Duodenal mucosa (tissue), 2 donors: Measurements from ENCODE around the gene P4HTM.

ENCODE experiments used
- H3K27ac ChIP-seq: one replicate; pipeline ENCODE4 v1.7.0; 2013; ENCODE audit warnings: low read depth, low read length
- H3K27me3 ChIP-seq, 2 donors: one replicate each; pipeline ENCODE4 v1.7.0; 2013; ENCODE audit warnings: low read length in 2 of 2, control low read depth in 1 of 2; ENCODE audit not compliant: insufficient read depth in 2 of 2, control insufficient read depth in 1 of 2
- H3K36me3 ChIP-seq, 2 donors: one replicate each; pipeline ENCODE4 v1.7.0; 2013; ENCODE audit warnings: low read length in 2 of 2, control low read depth in 1 of 2; ENCODE audit not compliant: insufficient read depth in 2 of 2, control insufficient read depth in 1 of 2
- H3K4me1 ChIP-seq, 2 donors: one replicate each; pipeline ENCODE4 v1.7.0; 2013; ENCODE audit warnings: low read length in 2 of 2, control low read depth in 1 of 2; ENCODE audit not compliant: insufficient read depth in 2 of 2, control insufficient read depth in 1 of 2
- H3K4me3 ChIP-seq, 2 donors: one replicate each; pipeline ENCODE4 v1.7.0; 2013; ENCODE audit warnings: low read length in 2 of 2, low read depth in 1 of 2
- H3K9ac ChIP-seq, 2 donors: one replicate each; pipeline ENCODE4 v1.7.0; 2013; ENCODE audit warnings: low read length in 2 of 2, low read depth in 1 of 2
- H3K9me3 ChIP-seq, 2 donors: one replicate each; pipeline ENCODE4 v1.7.0; 2013; ENCODE audit warnings: low read length in 2 of 2, control low read depth in 1 of 2; ENCODE audit not compliant: control insufficient read depth in 1 of 2

Gene P4HTM

DNA sequence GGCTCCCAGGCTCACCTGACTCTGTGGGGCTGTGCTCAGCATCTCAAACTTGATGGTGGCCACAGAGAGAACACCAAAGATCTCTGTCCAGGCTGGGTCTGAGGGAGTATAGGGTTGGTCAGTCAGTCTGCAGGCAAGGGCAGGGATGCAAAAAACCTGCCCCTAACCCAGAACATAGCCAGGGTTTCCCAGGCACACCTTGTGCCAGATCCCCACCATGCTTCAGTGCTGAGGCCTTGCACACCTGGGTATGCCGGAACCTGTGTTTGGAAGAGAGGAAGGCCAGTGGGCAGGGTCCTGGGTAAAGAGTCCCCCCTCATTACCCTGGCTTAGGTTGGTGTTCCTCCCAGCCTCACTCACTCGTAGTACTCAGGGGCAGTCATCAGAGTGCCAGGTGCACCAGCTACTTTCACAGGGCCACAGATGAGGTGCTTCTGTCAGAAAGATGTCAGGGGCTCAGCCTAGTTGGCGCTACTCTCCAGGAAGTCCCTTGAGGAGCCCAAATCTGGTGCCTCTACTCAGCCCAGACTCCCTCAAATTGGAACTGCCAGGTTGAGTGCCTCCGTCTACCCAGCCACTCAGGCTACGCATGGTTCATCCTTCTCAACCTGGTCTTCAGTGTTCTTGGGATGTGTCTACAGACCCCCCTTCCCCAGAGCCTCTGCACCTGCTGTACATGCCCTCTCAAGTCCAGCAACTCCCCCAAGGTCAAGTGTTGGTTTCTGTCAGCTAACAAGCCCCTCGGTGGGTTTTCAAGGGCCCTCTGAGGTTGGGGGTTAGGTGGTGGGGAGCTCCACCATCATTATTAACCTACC is 26.6 kb downstream of the P4HTM start:
- Histone ChIP-seq H3K27me3 (no peaks in the 10 kb centered on the region), H3K27ac (no peak overlapping the region), H3K4me3 (no peak overlapping the region), H3K4me1 (peaks cover 17 to 32% of the 10 kb centered on the region in 2 donors), H3K9ac (no peak overlapping the region), H3K9me3 (no peaks in the 10 kb centered on the region), H3K36me3 (peaks cover 20 to 53% of the 10 kb centered on the region in 2 donors)

DNA sequence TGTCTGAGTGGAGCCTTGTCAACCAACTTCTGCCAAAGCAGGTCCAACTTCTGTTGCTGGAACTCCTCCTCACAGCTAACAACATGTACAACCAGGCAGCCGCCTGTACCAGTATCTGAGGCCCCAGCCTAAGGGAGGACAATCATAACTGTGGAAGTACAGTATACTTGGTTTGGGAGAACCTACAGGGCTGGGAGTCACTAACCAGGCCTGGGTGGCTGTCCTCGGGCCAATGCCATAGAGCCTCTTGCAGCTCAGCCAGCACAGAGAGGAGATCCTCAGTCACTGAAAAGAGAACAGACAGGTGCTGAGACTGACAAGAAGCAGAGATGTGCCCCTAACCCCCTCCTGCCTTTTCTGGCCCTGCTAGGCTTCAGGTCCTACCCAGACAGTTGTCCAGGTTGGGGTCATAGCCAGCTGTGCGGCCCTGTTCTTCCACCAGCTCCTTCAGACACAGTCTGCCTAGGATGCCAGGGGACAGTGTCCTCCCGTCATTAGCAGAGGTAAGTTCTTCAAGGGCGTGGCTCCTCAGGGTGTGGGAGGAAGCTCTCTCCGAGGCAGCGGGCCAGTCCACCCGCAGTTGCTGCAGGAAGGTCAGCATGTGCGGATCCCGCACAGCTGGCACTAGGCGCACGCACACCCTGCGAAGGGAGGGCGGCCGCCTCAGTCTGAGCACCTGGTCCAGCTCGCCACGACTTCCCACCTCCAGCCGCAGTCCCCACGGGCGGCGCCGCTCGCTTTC is 27.4 kb downstream of the P4HTM start:
- Histone ChIP-seq H3K27me3 (no peaks in the 10 kb centered on the region), H3K4me1 (peaks cover 17 to 33% of the 10 kb centered on the region in 2 donors), H3K36me3 (peaks cover 20 to 45% of the 10 kb centered on the region in 2 donors), H3K9ac (peak overlapping the region; percentile 58 to 70), H3K4me3 (peak overlapping the region; percentile 82 to 89), H3K27ac (peak overlapping the region; percentile 42), H3K9me3 (no peaks in the 10 kb centered on the region)

DNA sequence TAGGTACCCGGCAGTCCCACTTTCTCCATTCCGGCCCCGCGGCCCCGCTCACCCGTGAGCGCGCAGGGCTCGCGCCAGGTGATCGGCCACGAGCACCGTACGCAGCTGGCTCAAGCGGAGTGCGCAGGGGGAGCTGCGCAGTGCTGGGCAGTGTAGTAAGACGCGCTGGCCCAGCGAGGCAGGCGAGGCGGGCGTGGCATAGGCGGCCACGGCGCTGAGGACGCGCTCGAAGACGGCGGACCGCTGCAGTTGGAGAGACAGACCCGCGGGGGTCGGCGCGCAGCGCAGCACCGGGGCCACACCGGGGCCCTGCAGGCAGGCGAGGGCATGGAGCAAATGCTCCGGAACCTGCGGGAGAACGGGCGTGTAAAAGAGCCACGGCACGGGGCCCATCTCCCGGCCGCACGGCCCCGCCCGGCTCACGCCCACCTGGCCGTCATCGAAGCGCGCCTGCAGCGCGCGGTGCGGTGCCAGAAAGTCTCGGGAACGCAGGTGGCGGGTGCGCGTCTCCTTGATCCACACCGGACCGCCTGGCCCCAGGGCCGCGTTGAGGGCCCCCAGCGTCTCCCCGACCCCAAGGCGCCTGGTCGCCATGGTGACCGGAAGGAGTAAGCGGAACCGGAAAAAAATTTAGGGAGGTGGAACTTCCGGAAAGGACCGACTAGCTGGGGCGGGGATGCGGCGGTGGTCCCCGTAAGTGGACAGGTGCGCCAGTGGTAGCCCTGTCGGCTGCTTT is 28.1 kb downstream of the P4HTM start, which contains the start of gene DALRD3:
Gene DALRD3, minus strand, starts transcription at position 610 of the 736 bp plus-strand sequence. Its CDS starts 16 bp downstream, at position 594.
- Histone ChIP-seq H3K27me3 (no peaks in the 10 kb centered on the region), H3K9me3 (no peaks in the 10 kb centered on the region), H3K27ac (peak within 1 kb of the TSS; percentile 61), H3K36me3 (peaks cover 20 to 38% of the 10 kb centered on the region in 2 donors), H3K4me1 (peaks cover 24 to 40% of the 10 kb centered on the region in 2 donors), H3K4me3 (peak within 1 kb of the TSS; percentile 82 to 89), H3K9ac (peak within 1 kb of the TSS; percentile 58 to 70)

GRCh38 chr3:49018707-49019006 is 28.6 kb downstream of the P4HTM start:
- peaks cover 26 to 45% of the 10 kb centered on the region in 2 donors for H3K4me1 ChIP-seq
- no peaks in the 10 kb centered on the region for H3K9me3 ChIP-seq
- H3K36me3 ChIP-seq, result peaks cover 17 to 33% of the 10 kb centered on the region in 2 donors
- H3K9ac ChIP-seq, result peak overlapping the region; percentile 58 to 70
- peak overlapping the region; percentile 82 to 89 for H3K4me3 ChIP-seq
- H3K27ac ChIP-seq, result peak overlapping the region; percentile 61
- H3K27me3 ChIP-seq, result no peaks in the 10 kb centered on the region

- H3K4me1 ChIP-seq, result peaks cover 26 to 53% of the 10 kb centered on the region in 2 donors
- H3K36me3 ChIP-seq, result peaks cover 21 to 33% of the 10 kb centered on the region in 2 donors
- H3K9ac ChIP-seq, result peak overlapping the region; percentile 97
- H3K4me3 ChIP-seq, result peak overlapping the region; percentile 91 to 95
- no peaks in the 10 kb centered on the region for H3K9me3 ChIP-seq
- no peaks in the 10 kb centered on the region for H3K27me3 ChIP-seq
- peak overlapping the region; percentile 100 for H3K27ac ChIP-seq
Observed at GRCh38 chr3:49019941-49020329, 29.9 kb downstream of the P4HTM start.

DNA sequence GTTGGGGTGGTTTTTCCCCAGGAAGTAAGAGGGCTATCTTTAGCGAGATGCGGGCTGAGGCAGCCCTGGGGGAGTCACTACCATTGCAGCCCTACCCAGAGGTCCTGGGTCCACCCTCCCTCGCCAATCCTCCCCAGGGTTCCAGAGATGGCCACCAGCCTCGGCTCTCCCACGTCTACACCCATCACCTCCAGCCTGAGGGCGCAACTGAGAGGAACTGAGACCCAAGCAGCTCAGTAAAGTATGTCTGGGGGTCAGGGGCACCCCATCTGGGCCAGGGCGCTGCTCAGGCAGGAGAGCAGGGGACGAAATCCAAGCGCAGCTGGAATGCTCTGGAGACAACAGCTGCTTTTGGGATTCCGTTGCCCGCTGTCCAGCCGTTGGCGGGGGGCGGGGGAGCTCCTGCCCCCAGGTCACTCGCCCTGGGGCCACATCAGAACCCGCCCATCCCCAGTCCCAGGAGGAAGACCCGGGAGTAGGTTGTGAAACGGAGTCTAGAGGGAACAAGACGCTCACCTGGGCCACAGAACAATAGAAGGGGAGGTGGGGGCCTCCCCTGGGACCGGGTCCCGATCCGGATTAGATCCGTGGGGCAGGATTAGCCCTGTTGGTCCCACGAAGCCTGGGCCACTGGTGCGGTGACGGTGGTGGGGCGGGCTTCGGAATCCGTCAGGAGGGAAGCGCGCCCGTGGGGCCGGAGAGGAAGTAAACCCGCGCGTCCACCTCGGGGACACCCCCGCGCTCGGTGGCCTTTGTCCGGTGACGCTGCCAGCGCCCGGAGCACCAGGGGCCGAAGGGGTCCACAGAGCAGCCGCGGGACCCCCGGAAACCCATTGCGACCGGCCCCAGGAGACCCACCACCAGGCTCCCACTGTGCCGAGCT is 30.5 kb downstream of the P4HTM start:
- Histone ChIP-seq H3K4me1 (peaks cover 30 to 58% of the 10 kb centered on the region in 2 donors), H3K4me3 (peak overlapping the region; percentile 91 to 95), H3K27ac (peak overlapping the region; percentile 100), H3K27me3 (no peaks in the 10 kb centered on the region), H3K36me3 (peaks cover 21 to 33% of the 10 kb centered on the region in 2 donors), H3K9ac (peak overlapping the region; percentile 97), H3K9me3 (no peaks in the 10 kb centered on the region)

GRCh38 chr3:49021213-49021812 is 31.3 kb downstream of the P4HTM start:
- H3K27ac ChIP-seq, result peak overlapping the region; percentile 100
- peaks cover 33 to 65% of the 10 kb centered on the region in 2 donors for H3K4me1 ChIP-seq
- H3K9ac ChIP-seq, result peak overlapping the region; percentile 97
- H3K4me3 ChIP-seq, result peak overlapping the region; percentile 95 to 98
- no peaks in the 10 kb centered on the region for H3K9me3 ChIP-seq
- H3K36me3 ChIP-seq, result peaks cover 25 to 33% of the 10 kb centered on the region in 2 donors
- H3K27me3 ChIP-seq, result no peaks in the 10 kb centered on the region

DNA sequence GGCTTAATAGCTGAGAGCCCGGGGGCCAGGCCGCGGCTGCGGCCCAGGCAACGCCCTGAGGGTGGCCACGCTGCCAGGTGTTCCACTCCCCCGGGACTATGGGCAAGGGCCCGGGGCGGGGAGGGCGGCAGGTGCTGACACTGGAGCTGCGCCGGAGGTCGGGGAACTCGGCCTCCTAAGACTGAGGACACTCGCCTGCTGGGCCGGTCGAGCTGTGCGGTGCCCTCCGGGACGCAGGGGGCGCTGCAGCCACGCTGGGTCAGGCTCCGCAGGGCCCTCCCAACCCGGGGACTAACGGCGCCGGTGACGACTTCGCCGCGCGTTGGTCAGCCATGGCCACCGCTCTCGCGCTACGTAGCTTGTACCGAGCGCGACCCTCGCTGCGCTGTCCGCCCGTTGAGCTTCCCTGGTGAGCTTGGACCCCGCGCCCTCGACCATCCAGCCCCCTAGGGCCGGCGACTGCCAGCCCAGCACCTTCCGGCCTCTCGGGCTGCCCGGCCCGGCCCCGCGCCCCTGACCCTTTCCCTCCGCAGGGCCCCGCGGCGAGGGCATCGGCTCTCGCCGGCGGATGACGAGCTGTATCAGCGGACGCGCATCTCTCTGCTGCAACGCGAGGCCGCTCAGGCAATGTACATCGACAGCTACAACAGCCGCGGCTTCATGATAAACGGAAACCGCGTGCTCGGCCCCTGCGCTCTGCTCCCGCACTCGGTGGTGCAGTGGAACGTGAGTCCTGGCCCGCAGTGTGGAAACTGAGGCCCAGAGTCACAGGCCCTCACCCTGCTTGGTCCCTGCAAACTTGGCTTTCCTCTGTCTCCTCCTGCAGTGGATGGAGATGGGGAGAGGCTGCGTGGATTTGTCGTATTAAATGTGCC is 32.0 kb downstream of the P4HTM start, which contains the start of gene NDUFAF3:
Gene NDUFAF3, plus strand, starts transcription at position 309 of the 875 bp plus-strand sequence. Its CDS starts 24 bp downstream, at position 333.
- Histone ChIP-seq H3K27ac (peak within 1 kb of the TSS; percentile 100), H3K27me3 (no peaks in the 10 kb centered on the region), H3K4me1 (peaks cover 33 to 62% of the 10 kb centered on the region in 2 donors), H3K9ac (peak within 1 kb of the TSS; percentile 97), H3K9me3 (no peaks in the 10 kb centered on the region), H3K36me3 (peaks cover 28 to 33% of the 10 kb centered on the region in 2 donors), H3K4me3 (peak within 1 kb of the TSS; percentile 95 to 98)
